ENCODE data around the gene PLA2G6.

DNA sequence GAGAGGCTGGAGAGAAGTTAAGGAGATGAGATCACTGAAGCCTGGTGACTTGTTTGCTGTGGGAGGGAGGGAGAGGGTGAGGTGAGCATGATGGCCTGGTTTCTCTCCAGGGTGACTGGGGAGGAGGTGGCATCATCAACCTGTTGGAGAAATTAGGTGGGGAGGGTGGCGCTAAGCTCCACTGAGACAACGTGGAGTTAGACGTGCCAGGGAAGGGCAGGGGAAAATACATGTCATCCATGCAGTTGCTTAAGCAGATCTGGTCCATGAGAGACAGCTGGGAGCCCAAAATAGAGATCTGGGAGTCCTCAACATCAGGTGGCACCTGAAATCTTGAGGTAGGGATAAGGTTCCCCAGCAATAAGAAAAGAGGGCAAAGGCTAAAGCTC lies 10.8 kb upstream of the PLA2G6 start:
- TF ChIP-seq, protein P1, sequence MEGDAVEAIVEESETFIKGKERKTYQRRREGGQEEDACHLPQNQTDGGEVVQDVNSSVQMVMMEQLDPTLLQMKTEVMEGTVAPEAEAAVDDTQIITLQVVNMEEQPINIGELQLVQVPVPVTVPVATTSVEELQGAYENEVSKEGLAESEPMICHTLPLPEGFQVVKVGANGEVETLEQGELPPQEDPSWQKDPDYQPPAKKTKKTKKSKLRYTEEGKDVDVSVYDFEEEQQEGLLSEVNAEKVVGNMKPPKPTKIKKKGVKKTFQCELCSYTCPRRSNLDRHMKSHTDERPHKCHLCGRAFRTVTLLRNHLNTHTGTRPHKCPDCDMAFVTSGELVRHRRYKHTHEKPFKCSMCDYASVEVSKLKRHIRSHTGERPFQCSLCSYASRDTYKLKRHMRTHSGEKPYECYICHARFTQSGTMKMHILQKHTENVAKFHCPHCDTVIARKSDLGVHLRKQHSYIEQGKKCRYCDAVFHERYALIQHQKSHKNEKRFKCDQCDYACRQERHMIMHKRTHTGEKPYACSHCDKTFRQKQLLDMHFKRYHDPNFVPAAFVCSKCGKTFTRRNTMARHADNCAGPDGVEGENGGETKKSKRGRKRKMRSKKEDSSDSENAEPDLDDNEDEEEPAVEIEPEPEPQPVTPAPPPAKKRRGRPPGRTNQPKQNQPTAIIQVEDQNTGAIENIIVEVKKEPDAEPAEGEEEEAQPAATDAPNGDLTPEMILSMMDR (IDR thresholded peaks at IDR 0.05; ENCODE audit: poor library complexity) = no peak
- TF ChIP-seq EZH2phosphoT487 (IDR thresholded peaks at IDR 0.05; ENCODE audit: low read depth, severe bottlenecking, unreplicated experiment) = no peak

All from hepatocyte (in vitro differentiated cells).